Gastrocnemius medialis (tissue), 4 donors: ENCODE data around the gene CPXM2.

ENCODE experiments used
- CTCF ChIP-seq, 5 experiments: fragments of 450-650 bp in 3 of 5; fragments of 200-600 bp in 2 of 5; sonication (generic) in 2 of 5; IDR thresholded peaks in 4 of 5; conservative IDR thresholded peaks in 1 of 5; 1 replicate in 4 of 5; 2 replicates in 1 of 5; pipeline ENCODE4 v1.5.1; 2016 to 2019; ENCODE audit warnings: antibody characterized with exemption in 5 of 5, mild to moderate bottlenecking in 3 of 5, moderate library complexity in 3 of 5
- POLR2A ChIP-seq, 2 donors: fragments of 450-650 bp; IDR thresholded peaks; one replicate each; pipeline ENCODE4 v1.6.1; 2017; ENCODE audit warnings: antibody characterized with exemption in 2 of 2, mild to moderate bottlenecking in 2 of 2, moderate library complexity in 2 of 2

- TF ChIP-seq CTCF (IDR thresholded peaks at IDR 0.05 in 4 of 5, conservative IDR thresholded peaks at IDR 0.05 in 1 of 5) (no peak), POLR2A (IDR thresholded peaks at IDR 0.05) (no peak)
Observed at GRCh38 chr10:123860209-123860608, 31.4 kb downstream of the CPXM2 start.
